Fibroblast of lung (primary cell): Measurements from ENCODE around the gene AKT1S1. TPM values are rescaled to one million over a fixed set of nuclear protein-coding genes. Genes with fewer than 3 reads are reported as not detected.
"Not testable (repeated sequence)": the region's sequence is repeated elsewhere in the genome, so short reads cannot be mapped to it uniquely, and the experiment has no call there.

Experiments used
- DNase-seq, 2 donors: peaks; one replicate each; pipeline versions ENCODE4 v3.0.0 to v3.0.0-alpha.2; 2010; ENCODE audit warnings: low read depth in 2 of 2
- H2AFZ ChIP-seq: 2 replicates; pipeline ENCODE4 v1.5.1; 2012; ENCODE audit warnings: low read length, control low read depth, inconsistent platforms
- H3K27ac ChIP-seq: 2 replicates; pipeline ENCODE4 v1.5.1; 2011; ENCODE audit warnings: low read length, control low read depth; ENCODE audit not compliant: insufficient read depth
- H3K27me3 ChIP-seq: 2 replicates; pipeline ENCODE4 v1.5.1; 2011; ENCODE audit warnings: mild to moderate bottlenecking, low read length; ENCODE audit not compliant: control insufficient read depth, insufficient read depth
- H3K36me3 ChIP-seq: 2 replicates; pipeline ENCODE4 v1.5.1; 2011; ENCODE audit warnings: low read length; ENCODE audit not compliant: control insufficient read depth, insufficient read depth
- H3K4me1 ChIP-seq: 2 replicates; pipeline ENCODE4 v1.5.1; 2011; ENCODE audit warnings: low read length; ENCODE audit not compliant: control insufficient read depth, insufficient read depth; ENCODE audit errors: extremely low read depth
- H3K4me2 ChIP-seq: 2 replicates; pipeline ENCODE4 v1.5.1; 2011; ENCODE audit warnings: low read length, control low read depth; ENCODE audit not compliant: insufficient read depth; ENCODE audit errors: extremely low read depth
- H3K4me3 ChIP-seq, 4 experiments: fragments of 200-600 bp in 1 of 4; sonication (generic) in 1 of 4; replicated peaks in 1 of 4; 2 replicates each; pipeline ENCODE4 v1.5.1; 2011 to 2016; ENCODE audit warnings: low read length in 4 of 4, low read depth in 3 of 4, mild to moderate bottlenecking in 3 of 4, control low read depth in 2 of 4, inconsistent platforms in 1 of 4, mixed read lengths in 1 of 4; ENCODE audit not compliant: insufficient read depth in 1 of 4; ENCODE audit errors: control extremely low read depth in 1 of 4
- H3K79me2 ChIP-seq: 2 replicates; pipeline ENCODE4 v1.5.1; 2012; ENCODE audit warnings: mild to moderate bottlenecking, low read length, inconsistent platforms; ENCODE audit not compliant: control insufficient read depth, insufficient read depth
- H3K9ac ChIP-seq: 2 replicates; pipeline ENCODE4 v1.5.1; 2011; ENCODE audit warnings: mild to moderate bottlenecking, low read length, control low read depth; ENCODE audit not compliant: insufficient read depth
- H3K9me3 ChIP-seq: 2 replicates; pipeline ENCODE4 v1.5.1; 2012; ENCODE audit warnings: low read depth, low read length; ENCODE audit not compliant: control insufficient read depth, insufficient read depth
- H4K20me1 ChIP-seq: 2 replicates; pipeline ENCODE4 v1.5.1; 2011; ENCODE audit warnings: low read length; ENCODE audit not compliant: control insufficient read depth, insufficient read depth; ENCODE audit errors: extremely low read depth
- CTCF ChIP-seq, 2 donors: IDR thresholded peaks in 1 of 2; conservative IDR thresholded peaks in 1 of 2; 1 replicate in 1 of 2; 2 replicates in 1 of 2; pipeline ENCODE4 v1.5.1; 2011 to 2012; ENCODE audit warnings: low read length in 2 of 2, control low read depth in 1 of 2, inconsistent platforms in 1 of 2, low read depth in 1 of 2, mild to moderate bottlenecking in 1 of 2
- EZH2 ChIP-seq: IDR thresholded peaks from 2 replicates; pipeline ENCODE4 v1.5.1; 2012; ENCODE audit warnings: low read length, control low read depth, mild to moderate bottlenecking; ENCODE audit errors: missing control alignments
- polyA plus RNA-seq, 2 donors: library from polyadenylated mRNA; depleted of rRNA in 1 of 2; stranded (reverse) in 1 of 2; unstranded in 1 of 2; fragments of >200 nt; gene quantifications; 2 replicates each; pipeline ENCODE4 v1.2.1, GENCODE V29; 2011 to 2012; ENCODE audit warnings: missing spikeins in 1 of 2
- total RNA-seq: library from RNA; depleted of rRNA; stranded (reverse); fragments of >200 nt; gene quantifications from 2 replicates; pipeline ENCODE4 v1.2.1, GENCODE V29; 2014

The AKT1S1 gene
- total and polyA plus RNA-seq, 2 donors (not counting 1 experiment from before 2014, with no cell fraction given) = 12.2 to 37.4 TPM

DNA sequence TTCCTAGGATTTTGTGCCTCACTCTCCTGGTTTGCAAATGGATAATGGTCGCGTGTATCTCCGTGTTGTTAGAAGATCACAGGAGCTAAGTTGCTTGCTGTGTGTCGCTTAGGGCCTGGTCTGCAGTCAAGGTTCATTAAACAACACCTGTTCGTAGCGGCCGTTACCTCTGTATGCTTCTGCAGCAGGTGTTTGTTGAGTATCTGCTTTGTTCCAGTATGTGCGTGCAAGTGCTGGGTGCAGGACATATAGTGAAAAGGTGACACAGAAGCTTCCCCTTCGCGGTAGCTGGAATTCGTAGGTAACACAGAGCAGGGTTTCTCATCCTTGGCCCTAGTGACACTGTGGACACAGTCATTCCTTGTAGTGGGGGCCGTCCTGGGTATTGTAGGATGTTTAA lies 53.7 kb downstream of the AKT1S1 start:
- Histone ChIP-seq H2AFZ (no peak overlapping the region), H3K4me2 (no peak overlapping the region), H4K20me1 (no peaks in the 10 kb centered on the region), H3K4me3 (no peak overlapping the region), H3K9me3 (no peaks in the 10 kb centered on the region), H3K4me1 (peaks cover 2% of the 10 kb centered on the region), H3K27ac (no peak overlapping the region), H3K36me3 (peaks cover 6% of the 10 kb centered on the region), H3K27me3 (no peaks in the 10 kb centered on the region), H3K79me2 (peaks cover 19% of the 10 kb centered on the region), H3K9ac (no peak overlapping the region)
- TF ChIP-seq EZH2 (no peak), CTCF (conservative IDR thresholded peaks at IDR 0.05 in 1 of 2, IDR thresholded peaks at IDR 0.05 in 1 of 2; ENCODE audit: low read depth in 1 of 2, low read length in 2 of 2) (no peak)
- no peak for DNase-seq

- TF ChIP-seq CTCF (conservative IDR thresholded peaks at IDR 0.05 in 1 of 2, IDR thresholded peaks at IDR 0.05 in 1 of 2; ENCODE audit: low read depth in 1 of 2, low read length in 2 of 2) = no peak
- TF ChIP-seq EZH2 = no peak
- Histone ChIP-seq H3K36me3 (peaks cover 4% of the 10 kb centered on the region), H3K27me3 (no peaks in the 10 kb centered on the region), H4K20me1 (no peaks in the 10 kb centered on the region), H3K4me3 (no peak overlapping the region), H3K9ac (no peak overlapping the region), H3K27ac (no peak overlapping the region), H2AFZ (no peak overlapping the region), H3K79me2 (peaks cover 22% of the 10 kb centered on the region), H3K9me3 (no peaks in the 10 kb centered on the region), H3K4me2 (no peak overlapping the region), H3K4me1 (peaks cover 2% of the 10 kb centered on the region)
- DNase-seq = peak in 1 of 2 donors; percentile 17
Measured at GRCh38 chr19:49820125-49820524, 57.0 kb downstream of the AKT1S1 start.

DNA sequence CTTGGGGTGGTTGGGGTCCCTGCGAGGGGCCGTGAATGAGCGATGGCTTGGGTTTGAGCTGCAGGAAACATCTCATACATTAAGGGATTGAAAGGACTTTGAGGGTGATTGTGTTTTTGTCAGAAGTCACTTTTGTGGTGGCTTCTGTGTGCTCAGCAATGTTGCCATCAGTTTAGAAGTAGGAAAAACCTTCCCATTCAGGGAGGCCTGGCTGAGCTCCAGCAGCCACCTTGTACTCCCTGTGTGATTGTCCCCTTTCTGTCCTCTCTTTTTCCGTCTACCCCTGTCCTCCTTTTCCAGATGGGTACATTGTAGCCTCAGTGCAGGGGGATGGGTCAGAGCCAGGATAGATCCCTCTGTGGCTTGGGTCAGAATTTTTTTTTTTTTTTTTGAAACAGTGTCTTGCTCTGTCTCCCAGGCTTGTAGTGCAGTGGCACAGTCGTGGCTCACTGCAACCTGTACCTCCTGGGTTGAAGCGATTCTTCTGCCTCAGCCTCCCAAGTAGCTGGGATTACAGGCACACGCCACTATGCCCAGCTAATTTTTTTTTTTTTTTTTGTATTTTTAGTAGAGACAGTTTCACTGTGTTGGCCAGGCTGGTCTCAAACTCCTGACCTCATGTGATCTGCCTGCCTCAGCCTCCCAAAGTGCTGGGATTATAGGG lies 57.6 kb downstream of the AKT1S1 start:
- H3K27me3 ChIP-seq, H2AFZ ChIP-seq, DNase-seq, H4K20me1 ChIP-seq, H3K4me1 ChIP-seq, H3K9ac ChIP-seq, H3K36me3 ChIP-seq, H3K9me3 ChIP-seq: not testable (repeated sequence)
- Histone ChIP-seq H3K79me2 (peaks cover 22% of the 10 kb centered on the region), H3K27ac (peak overlapping the region; percentile 98), H3K4me2 (peak overlapping the region; percentile 76), H3K4me3 (peak overlapping the region; percentile 3 to 98 (median 77))

Other genes with a start within 250 kb of the AKT1S1 start
- 34.2 and 60.1 TPM in 2 replicates for gene RRAS, start 237.2 kb downstream of the AKT1S1 start, total RNA-seq
- gene RRAS, start 237.2 kb downstream of the AKT1S1 start, polyA plus RNA-seq = 92.6 and 129 TPM in 2 replicates
- gene SCAF1, start 235.1 kb downstream of the AKT1S1 start, total RNA-seq = 7.4 and 11.9 TPM in 2 replicates
- gene SCAF1, start 235.1 kb downstream of the AKT1S1 start, polyA plus RNA-seq = 8.7 and 15.5 TPM in 2 replicates
- 55.2 and 61.1 TPM in 2 replicates for gene IRF3, start 211.5 kb downstream of the AKT1S1 start, total RNA-seq
- gene IRF3, start 211.5 kb downstream of the AKT1S1 start, polyA plus RNA-seq = 22.0 TPM in 2 replicates
- 2.6 and 4.8 TPM in 2 replicates for gene BCL2L12, start 211.4 kb downstream of the AKT1S1 start, total RNA-seq
- 5.0 and 9.8 TPM in 2 replicates for gene BCL2L12, start 211.4 kb downstream of the AKT1S1 start, polyA plus RNA-seq
- 261 and 298 TPM in 2 replicates for gene PRMT1, start 200.1 kb downstream of the AKT1S1 start, total RNA-seq
- gene PRMT1, start 200.1 kb downstream of the AKT1S1 start, polyA plus RNA-seq = 184 and 288 TPM in 2 replicates
- 0.26 and 0.33 TPM in 2 replicates for gene ADM5, start 187.8 kb downstream of the AKT1S1 start, total RNA-seq
- gene ADM5, start 187.8 kb downstream of the AKT1S1 start, polyA plus RNA-seq = 0.06 and 0.15 TPM in 2 replicates
- 18.0 and 31.2 TPM in 2 replicates for gene CPT1C, start 186.2 kb downstream of the AKT1S1 start, total RNA-seq
- gene CPT1C, start 186.2 kb downstream of the AKT1S1 start, polyA plus RNA-seq = 20.0 and 24.0 TPM in 2 replicates
- 0.26 TPM in 1 of 2 replicates, not detected in the other for gene TSKS, start 114.0 kb downstream of the AKT1S1 start, total RNA-seq
- 0.07 TPM in 1 of 2 replicates, not detected in the other for gene TSKS, start 114.0 kb downstream of the AKT1S1 start, polyA plus RNA-seq
- gene AP2A1, start 110.4 kb downstream of the AKT1S1 start, total RNA-seq = 53.4 and 95.0 TPM in 2 replicates
- gene AP2A1, start 110.4 kb downstream of the AKT1S1 start, polyA plus RNA-seq = 64.2 and 75.9 TPM in 2 replicates
- gene FUZ, start 64.1 kb downstream of the AKT1S1 start, total RNA-seq = 32.9 and 34.3 TPM in 2 replicates
- gene FUZ, start 64.1 kb downstream of the AKT1S1 start, polyA plus RNA-seq = 8.4 and 11.4 TPM in 2 replicates
- 10.0 and 11.2 TPM in 2 replicates for gene MED25, start 59.1 kb downstream of the AKT1S1 start, total RNA-seq
- gene MED25, start 59.1 kb downstream of the AKT1S1 start, polyA plus RNA-seq = 20.2 and 28.6 TPM in 2 replicates
- 35.2 and 56.0 TPM in 2 replicates for gene PTOV1, start 26.2 kb downstream of the AKT1S1 start, total RNA-seq
- 41.1 and 48.0 TPM in 2 replicates for gene PTOV1, start 26.2 kb downstream of the AKT1S1 start, polyA plus RNA-seq
- 21.1 and 32.9 TPM in 2 replicates for gene PNKP, start 9.8 kb downstream of the AKT1S1 start, total RNA-seq
- gene PNKP, start 9.8 kb downstream of the AKT1S1 start, polyA plus RNA-seq = 11.0 and 17.0 TPM in 2 replicates
- 10.0 and 19.5 TPM in 2 replicates for gene TBC1D17, start 347 bp upstream of the AKT1S1 start, total RNA-seq
- 32.5 and 34.2 TPM in 2 replicates for gene TBC1D17, start 347 bp upstream of the AKT1S1 start, polyA plus RNA-seq
- gene IL4I1, start 19.5 kb upstream of the AKT1S1 start, total RNA-seq = 1.2 and 1.5 TPM in 2 replicates
- 0.09 and 0.21 TPM in 2 replicates for gene IL4I1, start 19.5 kb upstream of the AKT1S1 start, polyA plus RNA-seq
- gene ATF5, start 51.9 kb upstream of the AKT1S1 start, total RNA-seq = 7.9 and 8.5 TPM in 2 replicates
- 7.4 and 21.0 TPM in 2 replicates for gene ATF5, start 51.9 kb upstream of the AKT1S1 start, polyA plus RNA-seq
- gene NUP62, start 52.1 kb upstream of the AKT1S1 start, total RNA-seq = 14.9 and 20.8 TPM in 2 replicates
- 8.9 and 17.0 TPM in 2 replicates for gene NUP62, start 52.1 kb upstream of the AKT1S1 start, polyA plus RNA-seq
- gene SIGLEC11, start 83.8 kb upstream of the AKT1S1 start, total RNA-seq = not detected in 2 replicates
- gene SIGLEC11, start 83.8 kb upstream of the AKT1S1 start, polyA plus RNA-seq = not detected in 2 replicates
- 21.3 and 26.9 TPM in 2 replicates for gene VRK3, start 148.0 kb upstream of the AKT1S1 start, total RNA-seq
- gene VRK3, start 148.0 kb upstream of the AKT1S1 start, polyA plus RNA-seq = 40.6 and 40.9 TPM in 2 replicates
- gene ZNF473, start 148.7 kb upstream of the AKT1S1 start, total RNA-seq = 5.9 and 6.4 TPM in 2 replicates
- 5.0 and 5.7 TPM in 2 replicates for gene ZNF473, start 148.7 kb upstream of the AKT1S1 start, polyA plus RNA-seq